ENCODE results near the gene CADPS.

Gene CADPS

GRCh38 chr3:62647711-62648110 lies 227.5 kb downstream of the CADPS start:
- DNase-seq (ENCODE audit: low read depth in 1 of 2, low spot score in 1 of 2), result no peak

GRCh38 chr3:62644493-62644892 lies 230.7 kb downstream of the CADPS start:
- DNase-seq (ENCODE audit: low read depth in 1 of 2, low spot score in 1 of 2), result no peak

GRCh38 chr3:62638316-62638715 lies 236.9 kb downstream of the CADPS start:
- DNase-seq (ENCODE audit: low read depth in 1 of 2, low spot score in 1 of 2), result no peak

- no peak for DNase-seq (ENCODE audit: low read depth in 1 of 2, low spot score in 1 of 2)
Measured at GRCh38 chr3:62636235-62636826, 238.9 kb downstream of the CADPS start.

GRCh38 chr3:62632510-62633294 lies 242.5 kb downstream of the CADPS start:
- DNase-seq (ENCODE audit: low read depth in 1 of 2, low spot score in 1 of 2), result no peak

GRCh38 chr3:62631488-62631887 lies 243.7 kb downstream of the CADPS start:
- DNase-seq (ENCODE audit: low read depth in 1 of 2, low spot score in 1 of 2), result no peak

GRCh38 chr3:62630664-62631063 lies 244.6 kb downstream of the CADPS start:
- DNase-seq (ENCODE audit: low read depth in 1 of 2, low spot score in 1 of 2), result no peak

- no peak for DNase-seq (ENCODE audit: low read depth in 1 of 2, low spot score in 1 of 2)
Measured at GRCh38 chr3:62625268-62625667, 249.9 kb downstream of the CADPS start.

GRCh38 chr3:62624185-62624584 lies 251.0 kb downstream of the CADPS start:
- no peak for DNase-seq (ENCODE audit: low read depth in 1 of 2, low spot score in 1 of 2)

- DNase-seq (ENCODE audit: low read depth in 1 of 2, low spot score in 1 of 2), result no peak
Measured at GRCh38 chr3:62622553-62623174, 252.6 kb downstream of the CADPS start.

- DNase-seq (ENCODE audit: low read depth in 1 of 2, low spot score in 1 of 2), result no peak
Measured at GRCh38 chr3:62621925-62622324, 253.3 kb downstream of the CADPS start.

GRCh38 chr3:62621176-62621575 lies 254.0 kb downstream of the CADPS start:
- DNase-seq (ENCODE audit: low read depth in 1 of 2, low spot score in 1 of 2), result no peak

- no peak for DNase-seq (ENCODE audit: low read depth in 1 of 2, low spot score in 1 of 2)
Measured at GRCh38 chr3:62615258-62615849, 259.9 kb downstream of the CADPS start.

GRCh38 chr3:62614527-62614926 lies 260.7 kb downstream of the CADPS start:
- DNase-seq (ENCODE audit: low read depth in 1 of 2, low spot score in 1 of 2), result no peak

GRCh38 chr3:62611541-62612240 lies 263.5 kb downstream of the CADPS start:
- no peak for DNase-seq (ENCODE audit: low read depth in 1 of 2, low spot score in 1 of 2)

GRCh38 chr3:62607287-62608029 lies 267.8 kb downstream of the CADPS start:
- DNase-seq (ENCODE audit: low read depth in 1 of 2, low spot score in 1 of 2), result no peak

- DNase-seq (ENCODE audit: low read depth in 1 of 2, low spot score in 1 of 2), result no peak
Measured at GRCh38 chr3:62605413-62606068, 269.7 kb downstream of the CADPS start.

- no peak for DNase-seq (ENCODE audit: low read depth in 1 of 2, low spot score in 1 of 2)
Measured at GRCh38 chr3:62604751-62605351, 270.4 kb downstream of the CADPS start.

- DNase-seq (ENCODE audit: low read depth in 1 of 2, low spot score in 1 of 2), result no peak
Measured at GRCh38 chr3:62604298-62604697, 270.9 kb downstream of the CADPS start.

- no peak for DNase-seq (ENCODE audit: low read depth in 1 of 2, low spot score in 1 of 2)
Measured at GRCh38 chr3:62602987-62603386, 272.2 kb downstream of the CADPS start.
